Left lobe of liver (tissue), 2 donors: Measurements from ENCODE around the gene PRKAG2. TPM values are rescaled to one million over a fixed set of nuclear protein-coding genes. Genes with fewer than 3 reads are reported as not detected.

ENCODE experiments used
- ATAC-seq: fragments of 200-7000 bp; cut with Tn5 transposase; one replicate; pipeline ENCODE4 v1.9.1; 2020; ENCODE audit warnings: mild to moderate bottlenecking, moderate library complexity
- DNase-seq: peaks from one replicate; pipeline ENCODE4 v3.0.0-alpha.2; 2020; ENCODE audit warnings: low spot score
- total RNA-seq: library from RNA; stranded (reverse); gene quantifications from one replicate; pipeline ENCODE4 v1.2.1, GENCODE V29; 2021
- donor health status: DM: no; HTN: no; CAD: no; lungs with moderate emphysema.
- donor health status: DM: no; HTN: yes; CAD: no.

Gene PRKAG2
- total RNA-seq, 1 donor from 2014 or later: 43.4 TPM

DNA sequence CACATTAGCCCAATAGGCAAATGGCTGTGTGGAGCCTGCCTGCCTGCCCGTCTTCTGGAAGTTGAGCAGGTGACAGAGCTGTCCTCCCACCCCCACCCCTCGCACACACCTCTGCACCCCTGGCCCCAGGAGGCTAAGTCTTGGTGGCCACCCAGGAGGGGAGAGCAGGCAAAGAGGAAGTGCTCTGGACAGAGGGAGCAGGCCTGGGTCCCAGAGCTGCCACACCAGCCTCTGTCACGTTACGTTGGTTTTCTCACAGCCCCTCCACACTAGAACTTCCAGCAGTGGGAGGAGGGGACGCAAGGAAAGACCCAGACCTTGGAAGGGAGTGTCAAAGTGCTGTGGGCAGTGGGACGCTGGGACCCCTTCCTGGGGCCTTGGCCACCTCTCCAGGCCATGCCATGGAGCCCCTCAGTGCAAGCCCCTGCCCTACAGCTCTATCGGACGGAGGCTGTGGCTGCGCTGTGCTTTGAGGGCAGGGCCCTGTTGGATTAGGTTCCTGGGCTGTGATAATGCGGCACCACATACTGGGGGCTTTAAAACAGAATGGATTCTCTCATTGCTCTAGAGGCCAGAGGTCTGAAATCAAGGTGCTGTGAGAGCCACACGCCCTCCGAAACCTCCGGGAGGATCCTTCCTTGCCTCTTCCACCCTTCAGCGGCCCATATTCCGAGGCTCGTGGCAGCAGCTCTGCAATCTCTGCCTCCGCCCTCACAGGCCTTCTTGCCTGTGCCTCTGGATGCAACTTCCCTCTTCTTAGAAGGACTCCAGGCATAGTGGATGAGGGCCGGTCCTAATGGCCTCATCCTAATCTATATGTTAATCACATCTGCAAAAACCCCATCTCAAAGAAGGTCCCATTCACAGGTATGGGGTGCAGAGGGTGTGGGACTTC is 9.9 kb downstream of the PRKAG2 start:
- no peak for DNase-seq
- ATAC-seq: no peak

GRCh38 chr7:151866028-151866427 is 10.9 kb downstream of the PRKAG2 start:
- DNase-seq: no peak
- no peak for ATAC-seq

DNA sequence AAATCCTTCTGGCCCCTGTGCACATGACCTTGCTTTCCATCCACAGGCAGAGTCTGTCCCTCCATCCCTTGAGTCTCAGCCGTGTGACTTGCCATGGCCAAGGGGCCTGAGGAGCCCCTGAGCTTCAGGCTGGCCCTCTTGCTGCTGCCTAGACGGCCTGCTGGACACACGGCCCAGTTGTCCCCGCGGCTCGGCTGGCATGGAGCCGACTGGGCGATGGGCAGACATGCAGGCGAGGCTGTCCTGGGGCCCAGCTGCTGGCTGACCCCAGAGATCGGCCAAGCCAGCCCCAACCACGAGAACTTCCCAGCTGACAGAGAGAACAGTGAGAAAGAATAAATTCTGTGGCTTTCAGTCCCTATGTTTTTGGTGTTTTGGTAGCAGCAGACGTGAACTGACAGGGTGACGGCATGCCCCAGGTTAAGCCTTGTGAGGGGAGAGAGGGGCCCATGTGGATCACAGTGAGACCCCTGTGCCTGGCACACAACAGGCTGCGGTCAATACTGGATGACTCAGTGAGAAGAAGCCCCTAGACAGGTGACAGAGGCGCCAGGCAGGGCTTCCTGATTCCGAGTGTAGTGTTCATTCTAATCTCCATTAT is 11.7 kb downstream of the PRKAG2 start:
- ATAC-seq: peak; percentile 54
- DNase-seq: peak; percentile 91

GRCh38 chr7:151864561-151864960 is 12.4 kb downstream of the PRKAG2 start:
- no peak for ATAC-seq
- no peak for DNase-seq

GRCh38 chr7:151864081-151864480 is 12.8 kb downstream of the PRKAG2 start:
- ATAC-seq: peak; percentile 55
- DNase-seq: peak; percentile 79

GRCh38 chr7:151863386-151864079 is 13.4 kb downstream of the PRKAG2 start:
- peak; percentile 50 for ATAC-seq
- no peak for DNase-seq

- ATAC-seq (no peak), DNase-seq (no peak)
Measured at GRCh38 chr7:151862606-151863381, 14.1 kb downstream of the PRKAG2 start.

GRCh38 chr7:151861881-151862280 is 15.0 kb downstream of the PRKAG2 start:
- DNase-seq (no peak), ATAC-seq (no peak)

GRCh38 chr7:151860771-151861170 is 16.1 kb downstream of the PRKAG2 start:
- no peak for ATAC-seq
- no peak for DNase-seq

DNA sequence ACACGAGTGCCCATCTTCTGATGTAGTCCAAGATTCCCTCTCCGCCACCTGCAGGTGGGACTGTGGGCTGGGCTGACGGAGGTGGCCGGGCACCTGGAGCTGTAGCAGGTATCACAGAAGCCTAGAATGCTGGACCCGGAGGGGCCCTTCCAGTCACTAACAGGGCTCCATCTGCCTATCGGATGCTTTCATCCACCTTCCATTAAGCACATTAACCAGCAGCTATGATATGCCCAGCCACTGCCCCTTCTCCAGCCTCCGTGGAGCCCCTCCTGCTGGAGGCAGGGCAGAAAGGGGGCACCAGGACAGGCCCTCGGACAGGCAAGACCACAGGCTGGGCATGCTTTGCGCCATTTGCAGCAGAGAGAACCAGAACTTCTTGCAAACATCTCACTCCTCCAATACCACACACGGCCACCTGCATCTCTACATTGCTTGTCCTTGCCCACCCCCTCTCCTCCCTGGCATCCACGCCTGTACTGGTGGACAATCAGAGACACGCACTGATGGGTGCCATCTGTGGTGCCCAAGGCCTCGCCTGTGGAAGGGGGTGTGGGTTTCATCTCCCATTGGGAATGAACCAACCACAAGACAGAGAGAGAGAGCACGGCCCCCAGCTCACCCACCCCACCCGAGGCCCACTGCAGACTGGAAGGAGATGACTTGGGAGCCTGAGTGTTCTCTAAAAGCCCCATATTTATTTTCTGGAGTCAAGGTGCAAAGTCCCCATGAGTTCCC is 16.8 kb downstream of the PRKAG2 start:
- ATAC-seq (no peak), DNase-seq (no peak)

GRCh38 chr7:151859111-151859947 is 17.6 kb downstream of the PRKAG2 start:
- DNase-seq (no peak), ATAC-seq (peak; percentile 68)

DNA sequence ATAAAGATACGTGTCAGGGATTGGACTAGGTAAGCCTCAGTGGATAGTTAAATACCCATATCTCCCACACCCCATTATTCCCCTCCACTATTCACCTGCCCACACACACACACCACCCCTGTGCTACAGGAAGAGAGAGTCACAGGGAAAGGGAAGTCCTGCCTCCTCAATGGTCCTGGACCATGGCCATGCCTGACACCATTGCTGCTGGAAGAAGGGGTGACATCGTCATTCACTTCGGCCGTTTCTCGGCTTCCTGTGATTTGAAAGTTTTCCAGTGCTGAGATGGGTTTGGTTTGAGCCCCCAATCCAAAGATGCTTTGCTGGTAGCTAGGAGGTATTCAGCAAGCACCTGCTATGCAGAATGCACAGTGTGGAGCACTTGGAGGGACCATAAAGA is 18.5 kb downstream of the PRKAG2 start:
- no peak for ATAC-seq
- no peak for DNase-seq

- DNase-seq (no peak), ATAC-seq (no peak)
Measured at GRCh38 chr7:151857866-151858450, 19.0 kb downstream of the PRKAG2 start.

GRCh38 chr7:151857412-151857811 is 19.5 kb downstream of the PRKAG2 start:
- DNase-seq (no peak), ATAC-seq (no peak)

GRCh38 chr7:151856516-151856915 is 20.4 kb downstream of the PRKAG2 start:
- ATAC-seq (no peak), DNase-seq (no peak)

- no peak for ATAC-seq
Measured at GRCh38 chr7:151856098-151856497, 20.8 kb downstream of the PRKAG2 start.

GRCh38 chr7:151854720-151855071 is 22.2 kb downstream of the PRKAG2 start:
- no peak for ATAC-seq
- no peak for DNase-seq

More at GRCh38 chr7:151856098-151856497, 20.8 kb downstream of the PRKAG2 start:
- DNase-seq: no peak

DNA sequence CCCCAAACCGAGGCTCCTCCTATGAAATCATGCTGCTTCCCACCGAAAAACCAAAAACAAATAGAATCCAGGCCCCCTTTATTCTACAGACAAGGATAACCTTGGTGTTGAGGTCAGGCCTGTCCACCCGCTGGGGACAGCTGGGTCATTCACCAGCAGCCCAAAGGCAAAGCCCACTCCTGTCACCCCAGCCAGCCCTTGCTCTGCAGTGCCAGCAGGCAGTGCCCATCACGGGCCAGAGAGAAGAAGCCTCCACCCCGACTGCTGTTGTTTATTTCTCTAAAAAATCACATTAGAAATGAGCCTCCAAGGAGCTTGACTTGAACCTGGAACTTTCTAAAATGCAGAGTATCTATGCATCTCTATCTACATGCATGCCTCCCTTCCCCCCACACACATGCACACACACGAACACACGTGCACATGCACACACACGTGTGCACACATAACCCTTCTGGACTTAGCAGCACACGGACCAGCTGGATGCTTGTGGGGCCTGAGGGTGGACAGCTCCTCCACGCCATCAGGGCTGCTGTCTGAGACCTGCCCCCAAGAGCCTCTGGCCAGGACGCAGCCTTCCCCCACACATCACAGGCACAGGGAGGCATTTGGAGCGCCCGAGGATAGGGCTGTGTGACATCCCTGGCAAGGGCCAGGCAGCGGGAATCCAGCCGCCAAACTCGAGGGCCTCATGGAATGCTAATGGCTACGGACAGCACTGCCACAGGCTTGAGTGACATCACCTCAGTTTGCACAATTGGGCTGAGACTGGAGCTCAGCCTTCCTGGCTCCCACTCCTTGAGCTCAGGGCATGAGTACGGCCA is 22.8 kb downstream of the PRKAG2 start:
- DNase-seq: no peak
- ATAC-seq: peak; percentile 55
